ENCODE results near the gene ALG12. TPM values are rescaled to one million over a fixed set of nuclear protein-coding genes. Genes with fewer than 3 reads are reported as not detected.

ALG12 gene
- polyA plus RNA-seq, 1 donor from 2014 or later = 14.3 TPM

GRCh38 chr22:49954991-49955580 lies 36.8 kb upstream of the ALG12 start:
- no peaks in the 10 kb centered on the region for H3F3A ChIP-seq (ENCODE audit: insufficient read depth, low read length, poor library complexity, severe bottlenecking)
- no peak overlapping the region for H3K27ac ChIP-seq (ENCODE audit: low read length)
- no peaks in the 10 kb centered on the region for H4K20me1 ChIP-seq (ENCODE audit: insufficient read depth)
- no peaks in the 10 kb centered on the region for H3K9me3 ChIP-seq (ENCODE audit: low read length)
- H2AFZ ChIP-seq (ENCODE audit: low read depth, low read length) = no peak overlapping the region
- TF ChIP-seq SMC3 (conservative IDR thresholded peaks at IDR 0.05; ENCODE audit: poor library complexity) = no peak
- TF ChIP-seq RAD21 (conservative IDR thresholded peaks at IDR 0.05) = no peak
- TF ChIP-seq EZH2 (IDR thresholded peaks at IDR 0.05; ENCODE audit: borderline replicate concordance, insufficient read depth, low read length, poor library complexity, severe bottlenecking) = no peak
- TF ChIP-seq POLR2AphosphoS5 (IDR thresholded peaks at IDR 0.05) = no peak
- TF ChIP-seq, protein P1, sequence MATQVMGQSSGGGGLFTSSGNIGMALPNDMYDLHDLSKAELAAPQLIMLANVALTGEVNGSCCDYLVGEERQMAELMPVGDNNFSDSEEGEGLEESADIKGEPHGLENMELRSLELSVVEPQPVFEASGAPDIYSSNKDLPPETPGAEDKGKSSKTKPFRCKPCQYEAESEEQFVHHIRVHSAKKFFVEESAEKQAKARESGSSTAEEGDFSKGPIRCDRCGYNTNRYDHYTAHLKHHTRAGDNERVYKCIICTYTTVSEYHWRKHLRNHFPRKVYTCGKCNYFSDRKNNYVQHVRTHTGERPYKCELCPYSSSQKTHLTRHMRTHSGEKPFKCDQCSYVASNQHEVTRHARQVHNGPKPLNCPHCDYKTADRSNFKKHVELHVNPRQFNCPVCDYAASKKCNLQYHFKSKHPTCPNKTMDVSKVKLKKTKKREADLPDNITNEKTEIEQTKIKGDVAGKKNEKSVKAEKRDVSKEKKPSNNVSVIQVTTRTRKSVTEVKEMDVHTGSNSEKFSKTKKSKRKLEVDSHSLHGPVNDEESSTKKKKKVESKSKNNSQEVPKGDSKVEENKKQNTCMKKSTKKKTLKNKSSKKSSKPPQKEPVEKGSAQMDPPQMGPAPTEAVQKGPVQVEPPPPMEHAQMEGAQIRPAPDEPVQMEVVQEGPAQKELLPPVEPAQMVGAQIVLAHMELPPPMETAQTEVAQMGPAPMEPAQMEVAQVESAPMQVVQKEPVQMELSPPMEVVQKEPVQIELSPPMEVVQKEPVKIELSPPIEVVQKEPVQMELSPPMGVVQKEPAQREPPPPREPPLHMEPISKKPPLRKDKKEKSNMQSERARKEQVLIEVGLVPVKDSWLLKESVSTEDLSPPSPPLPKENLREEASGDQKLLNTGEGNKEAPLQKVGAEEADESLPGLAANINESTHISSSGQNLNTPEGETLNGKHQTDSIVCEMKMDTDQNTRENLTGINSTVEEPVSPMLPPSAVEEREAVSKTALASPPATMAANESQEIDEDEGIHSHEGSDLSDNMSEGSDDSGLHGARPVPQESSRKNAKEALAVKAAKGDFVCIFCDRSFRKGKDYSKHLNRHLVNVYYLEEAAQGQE (IDR thresholded peaks at IDR 0.05; ENCODE audit: borderline replicate concordance) = no peak
- TF ChIP-seq MXI1 (conservative IDR thresholded peaks at IDR 0.05; ENCODE audit: poor library complexity, severe bottlenecking) = no peak
- no peaks in the 10 kb centered on the region for H3K36me3 ChIP-seq (ENCODE audit: insufficient read depth, low read length)
- H3K4me3 ChIP-seq (ENCODE audit: low read length) = no peak overlapping the region
- H3K27me3 ChIP-seq (ENCODE audit: insufficient read depth, low read depth, low read length) = no peaks in the 10 kb centered on the region
- no peak overlapping the region for H3K9ac ChIP-seq (ENCODE audit: low read length)
- no peaks in the 10 kb centered on the region for H3K79me2 ChIP-seq (replicated peaks; ENCODE audit: insufficient read depth, low read length)
- H3K4me2 ChIP-seq (ENCODE audit: low read length) = no peak overlapping the region
- H3K9me2 ChIP-seq (ENCODE audit: insufficient read depth, low read length) = no peaks in the 10 kb centered on the region

- Histone ChIP-seq H3K27ac (ENCODE audit: low read length) (no peak overlapping the region), H4K20me1 (ENCODE audit: insufficient read depth) (no peaks in the 10 kb centered on the region), H3K79me2 (replicated peaks; ENCODE audit: insufficient read depth, low read length) (no peaks in the 10 kb centered on the region), H3K4me3 (ENCODE audit: low read length) (no peak overlapping the region), H3K36me3 (ENCODE audit: insufficient read depth, low read length) (no peaks in the 10 kb centered on the region), H3K27me3 (ENCODE audit: insufficient read depth, low read depth, low read length) (no peaks in the 10 kb centered on the region), H3K4me2 (ENCODE audit: low read length) (no peak overlapping the region), H3K9me2 (ENCODE audit: insufficient read depth, low read length) (no peaks in the 10 kb centered on the region), H3K9me3 (ENCODE audit: low read length) (no peaks in the 10 kb centered on the region), H3F3A (ENCODE audit: insufficient read depth, low read length, poor library complexity, severe bottlenecking) (no peaks in the 10 kb centered on the region), H3K9ac (ENCODE audit: low read length) (no peak overlapping the region), H2AFZ (ENCODE audit: low read depth, low read length) (no peak overlapping the region)
- TF ChIP-seq SMC3 (conservative IDR thresholded peaks at IDR 0.05; ENCODE audit: poor library complexity) (no peak), RAD21 (conservative IDR thresholded peaks at IDR 0.05) (no peak), EZH2 (IDR thresholded peaks at IDR 0.05; ENCODE audit: borderline replicate concordance, insufficient read depth, low read length, poor library complexity, severe bottlenecking) (no peak), EP300 (conservative IDR thresholded peaks at IDR 0.05; ENCODE audit: poor library complexity, severe bottlenecking) (no peak), MXI1 (conservative IDR thresholded peaks at IDR 0.05; ENCODE audit: poor library complexity, severe bottlenecking) (no peak), TAF1 (IDR thresholded peaks at IDR 0.05; ENCODE audit: low read depth) (no peak)
- TF ChIP-seq, protein P2, sequence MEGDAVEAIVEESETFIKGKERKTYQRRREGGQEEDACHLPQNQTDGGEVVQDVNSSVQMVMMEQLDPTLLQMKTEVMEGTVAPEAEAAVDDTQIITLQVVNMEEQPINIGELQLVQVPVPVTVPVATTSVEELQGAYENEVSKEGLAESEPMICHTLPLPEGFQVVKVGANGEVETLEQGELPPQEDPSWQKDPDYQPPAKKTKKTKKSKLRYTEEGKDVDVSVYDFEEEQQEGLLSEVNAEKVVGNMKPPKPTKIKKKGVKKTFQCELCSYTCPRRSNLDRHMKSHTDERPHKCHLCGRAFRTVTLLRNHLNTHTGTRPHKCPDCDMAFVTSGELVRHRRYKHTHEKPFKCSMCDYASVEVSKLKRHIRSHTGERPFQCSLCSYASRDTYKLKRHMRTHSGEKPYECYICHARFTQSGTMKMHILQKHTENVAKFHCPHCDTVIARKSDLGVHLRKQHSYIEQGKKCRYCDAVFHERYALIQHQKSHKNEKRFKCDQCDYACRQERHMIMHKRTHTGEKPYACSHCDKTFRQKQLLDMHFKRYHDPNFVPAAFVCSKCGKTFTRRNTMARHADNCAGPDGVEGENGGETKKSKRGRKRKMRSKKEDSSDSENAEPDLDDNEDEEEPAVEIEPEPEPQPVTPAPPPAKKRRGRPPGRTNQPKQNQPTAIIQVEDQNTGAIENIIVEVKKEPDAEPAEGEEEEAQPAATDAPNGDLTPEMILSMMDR (IDR thresholded peaks at IDR 0.05; ENCODE audit: poor library complexity, severe bottlenecking) = no peak
These were observed 36.1 kb upstream of the ALG12 start for GRCh38 chr22:49954354-49954753.

All from neural cell (in vitro differentiated cells).